Smooth muscle cell of bladder (primary cell): ENCODE results near the gene ACBD7. TPM values are rescaled to one million over a fixed set of nuclear protein-coding genes. Genes with fewer than 3 reads are reported as not detected.

Experiments used
- total RNA-seq: library from RNA; depleted of rRNA; stranded (reverse); fragments of >200 nt; gene quantifications from 2 replicates; pipeline ENCODE4 v1.2.3, GENCODE V29; 2014

The ACBD7 gene
- total RNA-seq = 0.43 and 0.55 TPM in 2 replicates

GRCh38 chr10:15088428-15089261 is at the start of gene ACBD7:
TSS of gene ACBD7 (minus strand) at chr10:15088776. CDS start at chr10:15088728, 48 bp downstream.

GRCh38 chr10:15097011-15097812 is 8.6 kb upstream of the ACBD7 start, which contains the start of gene RPP38:
TSS of gene RPP38 (plus strand) at chr10:15097355. CDS start at chr10:15103315, 5,960 bp downstream.

GRCh38 chr10:15043674-15044073 is 44.9 kb downstream of the ACBD7 start, which contains the start of gene OLAH:
TSS of gene OLAH (plus strand) at chr10:15043943. CDS start at chr10:15047289, 3,346 bp downstream.

Other genes with a start within 250 kb of the ACBD7 start
- gene SUV39H2, start 209.9 kb downstream of the ACBD7 start, total RNA-seq = 5.8 and 10.4 TPM in 2 replicates
- gene DCLRE1C, start 134.7 kb downstream of the ACBD7 start, total RNA-seq = 7.8 and 7.9 TPM in 2 replicates
- 0.28 TPM in 1 of 2 replicates, not detected in the other for gene MEIG1, start 129.4 kb downstream of the ACBD7 start, total RNA-seq
- gene OLAH, start 44.8 kb downstream of the ACBD7 start, total RNA-seq = under 0.01 and 0.09 TPM in 2 replicates
- 10.3 and 10.5 TPM in 2 replicates for gene RPP38, start 8.6 kb upstream of the ACBD7 start, total RNA-seq
- 32.3 and 44.6 TPM in 2 replicates for gene NMT2, start 79.9 kb upstream of the ACBD7 start, total RNA-seq